IMR-90 (cell line): ENCODE results near the gene CEP41. TPM values are rescaled to one million over a fixed set of nuclear protein-coding genes. Genes with fewer than 3 reads are reported as not detected.

Source experiments
- ATAC-seq: fragments of 200-7000 bp; cut with Tn5 transposase; 2 replicates; pipeline ENCODE4 v1.9.1; 2020; ENCODE audit warnings: low read depth, mild to moderate bottlenecking, moderate library complexity
- BruUV-seq: library from RNA; stranded (reverse); fragments of 400-500 nt; replicated peaks from 2 replicates; lab custom pipeline; 2021; lab: Mats Ljungman, UMichigan
- CTCF ChIA-PET: fragments of 300-600 bp; formaldehyde crosslinking; extraction: SDS; loops from one replicate; lab custom pipeline; 2021; ENCODE audit warnings: antibody characterized with exemption; lab: Yijun Ruan, JAX
- POLR2A ChIA-PET: fragments of 300-600 bp; sonication (Branson Sonifier 250); formaldehyde crosslinking; loops from one replicate; lab custom pipeline; 2022; ENCODE audit warnings: antibody characterized with exemption; ENCODE audit not compliant: unreplicated experiment; lab: Charles Lee
- DNase-seq: peaks from one replicate; pipeline ENCODE4 v3.0.0; 2013
- H2AFZ ChIP-seq: replicated peaks from 2 replicates; pipeline ENCODE3; 2013; ENCODE audit warnings: low read length, mild to moderate bottlenecking; ENCODE audit not compliant: poor library complexity
- H2AK5ac ChIP-seq: 2 replicates; pipeline ENCODE4 v1.6.1; 2013; ENCODE audit warnings: low read depth, low read length, inconsistent platforms
- H2AK9ac ChIP-seq: replicated peaks from 2 replicates; pipeline ENCODE3; 2013; ENCODE audit warnings: mild to moderate bottlenecking, low read depth, low read length, moderate library complexity; ENCODE audit not compliant: poor library complexity
- H2BK120ac ChIP-seq: 2 replicates; pipeline ENCODE4 v1.6.1; 2013; ENCODE audit warnings: low read depth, low read length, inconsistent platforms
- H2BK15ac ChIP-seq: 3 replicates; pipeline ENCODE4 v1.6.1; 2013; ENCODE audit warnings: low read depth, low read length, inconsistent platforms
- H2BK20ac ChIP-seq: 2 replicates; pipeline ENCODE4 v1.6.1; 2013; ENCODE audit warnings: low read depth, mild to moderate bottlenecking, inconsistent platforms, low read length, moderate library complexity
- H2BK5ac ChIP-seq: 2 replicates; pipeline ENCODE4 v1.6.1; 2013; ENCODE audit warnings: mild to moderate bottlenecking, low read depth, low read length, inconsistent platforms; ENCODE audit not compliant: poor library complexity, severe bottlenecking
- H3K14ac ChIP-seq: replicated peaks from 2 replicates; pipeline ENCODE4 v1.6.1; 2013; ENCODE audit warnings: low read depth, low read length, inconsistent platforms
- H3K18ac ChIP-seq: 2 replicates; pipeline ENCODE4 v1.6.1; 2013; ENCODE audit warnings: low read depth, low read length, control low read depth
- H3K23ac ChIP-seq: 2 replicates; pipeline ENCODE4 v1.6.1; 2013; ENCODE audit warnings: low read depth, low read length, inconsistent platforms
- H3K27ac ChIP-seq: 2 replicates; pipeline ENCODE4 v1.5.1; 2013; ENCODE audit warnings: mild to moderate bottlenecking, control low read depth, low read length; ENCODE audit not compliant: insufficient read depth
- H3K27me3 ChIP-seq: 2 replicates; pipeline ENCODE4 v1.6.1; 2013; ENCODE audit warnings: low read length; ENCODE audit not compliant: control insufficient read depth, insufficient read depth
- H3K36me3 ChIP-seq: 2 replicates; pipeline ENCODE4 v1.6.1; 2013; ENCODE audit warnings: low read length, mixed read lengths; ENCODE audit not compliant: control insufficient read depth, insufficient read depth
- H3K4ac ChIP-seq: 2 replicates; pipeline ENCODE4 v1.6.1; 2013; ENCODE audit warnings: low read depth, low read length, inconsistent platforms
- H3K4me1 ChIP-seq: 2 replicates; pipeline ENCODE4 v1.6.1; 2013; ENCODE audit warnings: low read length, mixed read lengths; ENCODE audit not compliant: control insufficient read depth, insufficient read depth
- H3K4me2 ChIP-seq: 2 replicates; pipeline ENCODE4 v1.6.1; 2013; ENCODE audit warnings: low read depth, mild to moderate bottlenecking, control low read depth, low read length, moderate library complexity
- H3K4me3 ChIP-seq: 2 replicates; pipeline ENCODE4 v1.5.1; 2013; ENCODE audit warnings: low read depth, mild to moderate bottlenecking, control low read depth, low read length, moderate library complexity; ENCODE audit not compliant: insufficient read depth
- H3K56ac ChIP-seq: 2 replicates; pipeline ENCODE4 v1.6.1; 2013; ENCODE audit warnings: low read length, inconsistent platforms; ENCODE audit not compliant: insufficient read depth; ENCODE audit errors: extremely low read depth
- H3K79me1 ChIP-seq, 2 experiments: 2 replicates each; pipeline ENCODE4 v1.6.1; 2013; ENCODE audit warnings: low read length in 2 of 2, inconsistent platforms in 1 of 2, low read depth in 1 of 2
- H3K9ac ChIP-seq: 2 replicates; pipeline ENCODE4 v1.6.1; 2013; ENCODE audit warnings: low read depth, low read length, control low read depth
- H3K9me1 ChIP-seq: 2 replicates; pipeline ENCODE4 v1.6.1; 2013; ENCODE audit warnings: low read length, inconsistent platforms; ENCODE audit not compliant: insufficient read depth
- H3K9me3 ChIP-seq: 2 replicates; pipeline ENCODE4 v1.6.1; 2013; ENCODE audit warnings: low read length; ENCODE audit not compliant: control insufficient read depth, insufficient read depth
- H4K20me1 ChIP-seq: 2 replicates; pipeline ENCODE4 v1.6.1; 2013; ENCODE audit warnings: low read length, inconsistent platforms; ENCODE audit not compliant: insufficient read depth
- H4K5ac ChIP-seq: 2 replicates; pipeline ENCODE4 v1.6.1; 2013; ENCODE audit warnings: mild to moderate bottlenecking, low read depth, low read length, control low read depth
- H4K8ac ChIP-seq, 2 experiments: 2 replicates each; pipeline ENCODE4 v1.6.1; 2013; ENCODE audit warnings: low read depth in 2 of 2, low read length in 2 of 2, control low read depth in 1 of 2, inconsistent platforms in 1 of 2
- H4K91ac ChIP-seq: 2 replicates; pipeline ENCODE4 v1.6.1; 2013; ENCODE audit warnings: low read depth, low read length, inconsistent platforms; ENCODE audit not compliant: insufficient read depth
- CEBPB ChIP-seq: IDR thresholded peaks from 2 replicates; pipeline ENCODE4 v1.6.1; 2012; ENCODE audit warnings: low read depth, low read length, improper control_type of control experiment
- CHD1 ChIP-seq: IDR thresholded peaks from 2 replicates; pipeline ENCODE4 v1.6.1; 2012; ENCODE audit warnings: low read depth, low read length, improper control_type of control experiment
- CTCF ChIP-seq: conservative IDR thresholded peaks from 2 replicates; pipeline ENCODE4 v1.5.1; 2012; ENCODE audit warnings: mild to moderate bottlenecking, low read depth, low read length, improper control_type of control experiment
- ELK1 ChIP-seq: fragments of 150-350 bp; IDR thresholded peaks from 2 replicates; pipeline ENCODE4 v1.6.1; 2016; ENCODE audit warnings: low read depth, mild to moderate bottlenecking, low read length, moderate library complexity, borderline replicate concordance
- FOS ChIP-seq: fragments of 150-350 bp; IDR thresholded peaks from 2 replicates; pipeline ENCODE4 v1.6.1; 2016; ENCODE audit warnings: low read depth, low read length
- MAFK ChIP-seq: IDR thresholded peaks from 2 replicates; pipeline ENCODE4 v1.6.1; 2012; ENCODE audit warnings: low read depth, low read length, improper control_type of control experiment
- MAZ ChIP-seq: IDR thresholded peaks from 2 replicates; pipeline ENCODE4 v1.6.1; 2012; ENCODE audit warnings: low read depth, mild to moderate bottlenecking, low read length, improper control_type of control experiment, moderate library complexity, borderline replicate concordance
- MXI1 ChIP-seq: IDR thresholded peaks from 2 replicates; pipeline ENCODE4 v1.6.1; 2012; ENCODE audit warnings: low read depth, mild to moderate bottlenecking, low read length, moderate library complexity, borderline replicate concordance
- NFE2L2 ChIP-seq: fragments of 150-350 bp; IDR thresholded peaks from 2 replicates; pipeline ENCODE4 v1.6.1; 2016; ENCODE audit warnings: low read depth, mild to moderate bottlenecking, low read length
- RAD21 ChIP-seq: IDR thresholded peaks from 2 replicates; pipeline ENCODE4 v1.6.1; 2012; ENCODE audit warnings: low read length, improper control_type of control experiment
- RCOR1 ChIP-seq: IDR thresholded peaks from 2 replicates; pipeline ENCODE4 v1.6.1; 2012; ENCODE audit warnings: mild to moderate bottlenecking, low read length, improper control_type of control experiment; ENCODE audit not compliant: insufficient replicate concordance
- RFX5 ChIP-seq: IDR thresholded peaks from 2 replicates; pipeline ENCODE4 v1.8.0; 2012; ENCODE audit warnings: low read depth, mild to moderate bottlenecking, low read length, moderate library complexity
- SMC3 ChIP-seq: fragments of 150-350 bp; IDR thresholded peaks from 2 replicates; pipeline ENCODE4 v1.6.1; 2016; ENCODE audit warnings: low read depth, mild to moderate bottlenecking, antibody characterized with exemption, low read length, moderate library complexity
- USF2 ChIP-seq: fragments of 150-350 bp; IDR thresholded peaks from 2 replicates; pipeline ENCODE4 v1.6.1; 2017; ENCODE audit warnings: mild to moderate bottlenecking, antibody characterized with exemption, low read length, low read depth
- WGBS, 2 experiments: methylation state at CpG; one replicate each; pipeline versions ENCODE4 v1.1.5 to v1.1.7; 2013; ENCODE audit warnings: missing lambda C conversion rate in 2 of 2; ENCODE audit not compliant: insufficient read length in 1 of 2; ENCODE audit errors: extremely low coverage in 2 of 2; 5-methylcytosine and 5-hydroxymethylcytosine counted together
- dilution Hi-C: fragments of 300-500 bp; cut with HindIII; formaldehyde crosslinking; loops from one replicate; pipeline ENCODE4 v1.14.3; 2018; ENCODE audit warnings: low sequenced_read_pairs; ENCODE audit not compliant: unreplicated experiment
- in situ Hi-C: fragments of 300-500 bp; cut with MboI; formaldehyde crosslinking; loops from 3 replicates; pipeline ENCODE4 v1.14.3; 2019; ENCODE audit warnings: low sequenced_read_pairs, inconsistent platforms, mixed read lengths
- intact Hi-C: fragments of 100-400 bp; cut with micrococcal nuclease; formaldehyde crosslinking; loops from 2 replicates; pipeline ENCODE4 v1.10.0; 2022
- polyA plus RNA-seq, 3 experiments: library from polyadenylated mRNA; depleted of rRNA; stranded (reverse); fragments of >200 nt; gene quantifications; 2 replicates each; pipeline ENCODE4 v1.2.3, GENCODE V29; 2012; ENCODE audit warnings: low replicate concordance in 1 of 3
- total RNA-seq: library from RNA; depleted of rRNA; stranded (reverse); fragments of >200 nt; gene quantifications from 2 replicates; pipeline ENCODE4 v1.2.3, GENCODE V29; 2012

The CEP41 gene
- total and polyA plus RNA-seq, 2 of the 4 experiments (the other 2 are of a cell fraction): 12.2 to 21.9 TPM

GRCh38 chr7:130473876-130474275 lies 33.1 kb upstream of the CEP41 start:
- 94% methylated on average over 3 of the region's 4 CpGs; no CpG with 5 or more reads in 1 of the 2 experiments for WGBS, 2 experiments
- Histone ChIP-seq H3K79me1 (no peaks in the 10 kb centered on the region), H4K20me1 (no peaks in the 10 kb centered on the region), H3K18ac (no peak overlapping the region), H3K27me3 (peaks cover 6% of the 10 kb centered on the region), H2BK120ac (no peak overlapping the region), H4K5ac (no peak overlapping the region), H4K8ac (no peak overlapping the region), H2AK9ac (no peak overlapping the region), H2BK5ac (no peak overlapping the region), H3K4me2 (no peak overlapping the region), H3K36me3 (no peaks in the 10 kb centered on the region), H3K14ac (no peak overlapping the region), H3K56ac (no peak overlapping the region), H3K27ac (no peak overlapping the region), H3K4ac (no peak overlapping the region), H3K9ac (no peak overlapping the region), H2BK15ac (no peak overlapping the region), H4K91ac (no peak overlapping the region), H3K23ac (no peak overlapping the region), H2AK5ac (no peak overlapping the region), H3K4me3 (no peak overlapping the region), H3K9me1 (no peaks in the 10 kb centered on the region), H2BK20ac (no peak overlapping the region), H2AFZ (no peak overlapping the region), H3K9me3 (peaks cover 4% of the 10 kb centered on the region), H3K4me1 (no peaks in the 10 kb centered on the region)
- ChIA-PET CTCF (interaction anchor here (0.5 kb wide), 1 partner anchor 32 kb away, joined by 4 read pairs; no protein-coding TSS in a partner anchor), POLR2A (no interaction called here)
- DNase-seq (no peak), ATAC-seq (no peak)
- no peak for TF ChIP-seq CHD1
- no peak for TF ChIP-seq MAZ
- TF ChIP-seq RFX5: no peak
- TF ChIP-seq RCOR1: no peak
- no peak for TF ChIP-seq ELK1
- TF ChIP-seq USF2: no peak
- TF ChIP-seq NFE2L2: no peak
- TF ChIP-seq RAD21: no peak
- no peak for TF ChIP-seq CTCF
- no peak for TF ChIP-seq FOS
- TF ChIP-seq SMC3: no peak
- no peak for TF ChIP-seq CEBPB
- TF ChIP-seq MXI1: no peak
- no peak for TF ChIP-seq MAFK
- intact Hi-C loops (no loop called here), dilution Hi-C loops (no loop called here), in situ Hi-C loops (no loop called here)
- no TSS peak for BruUV-seq
